NCI-H146 treated with DMSO at 0.1 percent for 48 hours (cell line): ENCODE measurements around the gene TMEM161A.
"Not testable (repeated sequence)": the region's sequence is repeated elsewhere in the genome, so short reads cannot be mapped to it uniquely, and the experiment has no call there.

Experiments used
- DNase-seq: peaks from one replicate; lab custom pipeline; 2025; ENCODE audit not compliant: unreplicated experiment; lab: John Stamatoyannopoulos, UW

The TMEM161A gene

DNA sequence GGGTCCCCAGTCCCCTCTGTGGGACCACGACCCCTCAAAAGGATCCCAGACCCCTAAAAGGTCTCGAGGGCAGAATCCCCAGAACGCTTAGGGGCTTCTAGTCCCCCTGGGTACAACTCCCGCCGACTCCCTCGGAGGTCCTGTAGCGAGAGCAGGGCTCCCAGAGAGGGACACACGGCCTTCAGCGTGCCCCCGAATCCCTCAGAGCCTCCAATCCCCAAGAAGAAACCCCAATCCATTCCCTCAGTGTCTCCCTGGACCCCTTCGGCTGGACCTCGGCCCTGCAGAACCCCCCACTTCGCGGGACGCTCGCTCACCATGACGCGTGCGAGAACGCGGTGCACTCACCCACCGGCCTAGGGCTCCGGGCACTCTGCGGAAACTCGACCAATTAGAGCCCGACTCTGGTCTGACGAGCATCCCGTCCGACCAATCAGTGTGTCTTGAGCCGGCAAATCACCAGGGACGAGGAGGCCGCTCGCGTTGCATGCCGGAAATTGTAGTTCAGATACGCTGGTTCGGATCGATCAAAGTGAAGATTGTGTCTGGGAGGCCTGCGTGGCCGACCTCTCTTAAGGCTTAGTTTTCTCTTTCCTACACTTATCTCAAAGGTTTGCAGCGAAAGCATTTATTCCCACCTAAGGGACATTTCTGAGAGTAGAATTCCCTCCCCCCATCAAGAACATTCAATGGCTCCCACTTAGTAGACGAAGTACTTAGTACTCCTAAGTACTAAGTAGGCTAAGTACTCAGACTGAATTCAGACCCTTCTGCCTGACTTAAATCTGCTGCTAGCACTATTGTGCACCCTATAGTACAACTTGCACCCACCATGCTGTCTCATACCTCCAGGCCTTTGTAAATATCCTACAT, at the start of gene TMEM161A:
Gene TMEM161A (minus strand): TSS at position 370 of the 873 bp plus-strand sequence. CDS start 50 bp downstream, at position 320.
- peak; percentile 95 for DNase-seq

DNA sequence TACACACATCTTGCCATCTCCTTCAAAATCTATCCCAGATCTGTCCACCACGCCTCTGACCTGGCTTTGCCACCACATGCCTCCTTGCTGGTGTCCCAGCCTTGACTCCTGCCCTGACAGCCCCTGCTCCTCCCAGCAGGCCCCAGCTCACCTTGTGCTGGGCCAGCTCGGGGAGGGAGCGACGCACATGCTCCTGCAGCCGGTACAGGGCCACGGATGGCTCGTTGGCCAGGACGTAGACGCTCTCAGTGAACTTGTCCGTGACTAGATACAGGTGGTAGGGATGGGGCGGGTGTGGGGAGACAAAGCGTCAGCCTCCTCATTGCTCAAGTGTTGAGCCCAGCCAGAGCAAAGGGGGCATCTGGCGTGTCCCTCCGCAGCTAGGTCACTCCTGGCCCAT, 48.5 kb upstream of the TMEM161A start:
- no peak for DNase-seq

DNA sequence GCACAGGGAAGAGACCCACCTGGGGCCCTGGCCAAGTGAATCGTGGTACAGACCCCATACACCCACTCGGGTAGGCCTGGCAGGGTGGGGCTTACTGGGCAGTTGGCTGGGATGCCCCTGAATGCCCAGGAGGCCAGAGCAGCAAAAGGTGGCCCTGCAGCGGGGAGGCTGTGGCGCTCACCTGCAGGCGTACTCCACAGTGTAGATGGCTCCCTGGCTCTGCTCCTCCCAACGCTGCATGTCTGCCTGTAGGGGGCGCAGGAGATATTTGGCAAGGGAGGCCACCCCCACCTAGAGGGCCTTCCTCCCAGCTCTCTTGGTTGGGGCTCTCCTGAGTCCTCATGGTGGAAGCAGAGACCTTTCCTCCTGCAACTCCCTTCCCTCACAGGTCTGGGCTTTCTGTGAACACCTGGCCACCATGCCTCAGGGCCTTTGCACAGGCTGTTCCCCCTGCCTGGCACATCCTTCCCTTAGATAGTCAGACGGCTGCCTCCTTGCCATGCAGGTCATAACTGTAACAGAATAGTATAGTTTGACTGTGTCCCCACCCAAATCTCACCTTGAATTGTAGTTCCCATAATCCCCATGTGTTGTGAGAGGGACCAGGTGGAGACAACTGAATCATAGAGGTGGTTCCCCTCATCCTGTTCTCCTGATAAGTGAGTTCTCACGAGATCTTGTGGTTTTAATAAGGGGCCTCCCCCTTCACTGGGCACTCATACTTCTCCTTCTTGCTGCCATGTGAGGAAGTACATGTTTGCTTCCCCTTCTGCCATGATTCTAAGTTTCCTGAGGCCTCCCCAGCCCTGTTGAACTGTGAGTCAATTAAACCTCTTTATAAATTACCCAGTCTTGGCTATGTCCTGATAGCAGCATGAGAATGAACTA, 47.8 kb upstream of the TMEM161A start:
- peak; percentile 30 for DNase-seq

DNA sequence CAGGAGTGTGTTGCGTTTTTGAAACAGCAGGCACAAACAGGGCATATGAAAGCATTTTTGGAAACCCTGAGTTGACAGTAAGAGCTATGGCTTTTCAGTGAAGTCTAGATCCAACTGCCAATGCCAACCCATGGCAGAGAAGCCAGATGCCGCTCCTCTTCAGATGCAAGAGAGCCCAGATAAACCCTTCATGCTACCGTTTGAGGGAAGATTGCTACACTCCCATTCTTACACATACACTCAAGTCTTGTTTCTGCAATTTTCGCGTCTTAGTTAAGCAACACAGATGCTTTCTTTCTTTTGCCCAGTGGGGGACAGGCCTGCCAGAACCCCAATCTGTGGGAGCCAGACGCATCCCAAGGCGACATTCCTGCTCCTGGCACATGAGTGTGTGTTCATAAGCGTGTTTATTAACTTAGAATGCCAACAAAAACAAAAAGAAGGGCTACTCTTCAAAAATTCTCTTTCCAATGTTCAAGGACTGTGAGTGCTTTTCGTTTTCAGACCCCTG, 43.3 kb upstream of the TMEM161A start:
- no peak for DNase-seq

DNA sequence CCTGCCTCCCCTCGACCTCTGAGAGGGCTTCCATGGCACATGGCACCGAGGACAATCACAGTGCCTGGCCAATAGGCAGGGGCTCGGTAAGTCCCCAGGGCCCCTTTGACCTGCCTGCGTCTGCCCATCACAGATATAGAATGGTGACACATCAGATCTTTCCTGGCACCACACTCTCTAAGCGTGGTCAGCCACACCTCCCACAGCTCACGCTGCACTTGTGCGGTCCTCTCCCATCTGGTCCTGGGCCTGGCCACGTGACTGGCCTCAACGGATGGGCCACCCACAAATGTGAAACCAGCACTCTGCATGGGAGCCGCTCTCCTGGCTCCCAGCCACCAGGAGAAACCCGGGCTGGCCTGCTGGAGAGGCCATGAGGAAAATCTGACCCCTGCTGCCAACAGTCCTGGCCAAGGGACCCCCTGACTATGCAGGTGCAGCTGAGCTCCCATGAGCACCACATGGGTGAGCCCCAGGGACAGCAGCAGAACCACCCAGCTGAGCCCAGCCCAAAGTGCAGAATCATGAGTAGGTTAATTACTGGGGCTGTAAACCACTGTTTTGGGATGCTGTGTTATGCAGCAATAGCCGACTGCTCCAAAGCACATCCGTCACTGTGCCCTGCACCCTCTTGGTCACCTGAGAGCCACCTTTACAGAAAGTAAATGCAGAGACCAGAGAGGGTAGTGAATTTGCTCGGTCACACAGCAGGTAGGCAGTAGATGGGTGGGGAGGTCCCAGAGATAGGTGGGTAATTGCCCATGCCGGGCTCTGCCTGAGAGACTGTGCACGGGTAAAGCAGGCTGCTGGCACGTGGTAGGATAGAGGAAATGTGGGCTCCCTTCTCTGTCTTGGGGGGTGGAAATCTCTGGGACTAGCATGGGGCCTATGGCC, 41.5 kb upstream of the TMEM161A start:
- DNase-seq: no peak

DNA sequence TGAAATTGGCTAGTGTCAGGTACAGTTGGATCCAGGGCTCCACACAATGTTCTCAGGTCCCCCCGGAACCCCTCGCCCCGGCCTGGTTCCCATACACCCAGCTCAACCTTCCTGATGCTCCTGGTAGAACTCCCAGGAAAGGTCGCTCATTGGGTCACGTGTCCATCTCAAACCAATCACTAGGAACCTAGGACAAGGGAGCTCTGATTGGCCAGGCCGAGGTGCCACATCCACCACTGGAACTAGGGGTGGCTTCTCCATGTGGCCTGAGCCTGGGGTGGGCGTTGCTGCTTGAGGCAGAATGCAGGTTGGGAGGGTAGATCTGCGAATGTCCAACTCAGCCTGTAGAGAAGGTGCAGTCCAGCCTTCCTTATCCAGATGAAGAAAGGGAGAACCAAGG, 38.7 kb upstream of the TMEM161A start:
- DNase-seq: no peak

DNA sequence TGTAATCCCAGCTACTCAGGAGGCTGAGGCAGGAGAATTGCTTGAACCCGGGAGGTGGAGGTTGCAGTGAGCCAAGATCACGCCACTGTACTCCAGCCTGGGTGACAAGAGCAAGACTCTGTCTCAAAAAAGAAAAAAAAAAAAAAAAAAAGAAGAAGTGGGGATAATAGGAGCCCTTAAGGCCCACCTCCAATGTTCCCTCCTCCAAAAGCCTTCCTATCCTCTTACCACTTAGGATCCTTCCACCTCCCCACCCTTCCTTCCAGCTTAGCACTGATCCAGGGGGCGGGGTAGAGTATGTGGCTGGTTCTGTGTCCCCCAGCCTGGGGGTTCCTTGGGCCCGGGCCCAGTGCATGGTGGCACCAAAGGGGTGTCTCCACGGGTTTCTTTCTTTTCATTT, 35.0 kb upstream of the TMEM161A start:
- DNase-seq: not testable (repeated sequence)

DNA sequence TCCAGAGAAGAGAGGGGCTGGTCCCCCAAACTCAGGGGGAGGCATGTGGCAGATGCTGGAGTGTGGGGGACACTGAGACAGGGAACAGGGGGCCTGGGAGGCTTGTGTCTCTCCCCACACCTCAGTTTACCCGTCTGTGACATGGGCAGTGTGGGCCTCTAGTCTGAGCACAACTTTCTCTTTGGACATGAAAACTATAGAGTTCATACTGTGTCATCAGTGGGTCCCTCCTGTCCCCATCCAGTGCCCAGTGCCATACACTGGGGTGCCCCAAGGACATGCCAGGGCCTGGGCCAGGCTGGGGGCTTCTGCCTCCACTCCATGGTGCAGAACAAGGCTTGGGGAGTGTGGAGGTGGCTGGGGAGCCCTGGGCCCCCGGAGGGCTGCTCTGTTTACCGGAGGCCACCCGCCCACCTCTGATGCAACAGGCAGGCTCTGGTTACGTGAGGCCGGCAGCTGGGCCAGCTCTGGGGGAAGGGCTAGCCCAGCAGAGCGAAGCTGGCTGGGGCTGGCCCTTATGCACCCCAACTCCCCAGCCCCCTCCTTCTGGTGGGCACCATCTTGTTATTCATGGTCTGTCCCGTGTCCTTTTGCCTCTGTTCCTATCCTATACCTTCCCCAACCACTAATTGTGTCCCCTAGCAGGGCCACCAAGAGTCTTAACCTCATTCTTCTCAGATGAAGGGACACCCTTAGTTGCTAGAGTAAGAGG, 33.7 kb upstream of the TMEM161A start:
- no peak for DNase-seq

DNA sequence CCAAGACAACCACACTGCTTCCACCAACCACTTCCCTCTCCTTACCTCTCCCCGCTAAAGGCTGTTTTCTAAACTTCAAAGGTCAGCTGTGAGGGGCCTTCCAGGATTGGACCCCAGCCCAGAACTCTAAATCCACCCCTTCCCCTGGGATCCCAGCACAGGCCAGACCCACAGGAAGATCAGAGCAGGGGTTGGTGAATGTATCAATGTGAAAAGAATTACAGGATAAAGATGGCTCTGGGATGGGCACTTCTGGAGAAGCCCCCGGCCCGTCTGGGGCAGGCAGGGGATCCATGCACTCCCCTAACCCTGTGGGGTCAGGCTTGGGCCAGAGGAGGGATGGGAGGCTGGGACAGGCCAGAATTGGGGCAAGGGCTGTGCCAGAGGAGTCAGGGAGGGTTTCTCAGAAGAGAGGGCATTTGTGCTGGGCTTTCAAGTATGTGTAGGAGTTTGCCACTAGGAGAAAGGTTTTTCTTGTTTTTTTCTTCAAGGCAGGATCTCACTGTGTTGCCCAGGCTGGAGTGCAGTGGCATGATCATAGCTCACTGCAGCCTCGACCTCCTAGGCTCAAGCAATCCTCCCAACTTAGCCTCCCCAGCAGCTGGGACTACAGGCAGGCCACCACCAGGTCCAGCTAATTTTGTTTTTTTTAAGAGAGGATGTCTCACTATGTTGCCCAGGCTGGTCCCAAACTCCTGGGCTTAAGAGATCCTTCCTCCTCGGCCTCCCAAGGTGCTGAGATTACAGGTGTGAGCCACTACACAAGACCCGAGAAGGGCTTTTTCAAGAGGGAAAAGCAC, 32.8 kb upstream of the TMEM161A start:
- no peak for DNase-seq

DNA sequence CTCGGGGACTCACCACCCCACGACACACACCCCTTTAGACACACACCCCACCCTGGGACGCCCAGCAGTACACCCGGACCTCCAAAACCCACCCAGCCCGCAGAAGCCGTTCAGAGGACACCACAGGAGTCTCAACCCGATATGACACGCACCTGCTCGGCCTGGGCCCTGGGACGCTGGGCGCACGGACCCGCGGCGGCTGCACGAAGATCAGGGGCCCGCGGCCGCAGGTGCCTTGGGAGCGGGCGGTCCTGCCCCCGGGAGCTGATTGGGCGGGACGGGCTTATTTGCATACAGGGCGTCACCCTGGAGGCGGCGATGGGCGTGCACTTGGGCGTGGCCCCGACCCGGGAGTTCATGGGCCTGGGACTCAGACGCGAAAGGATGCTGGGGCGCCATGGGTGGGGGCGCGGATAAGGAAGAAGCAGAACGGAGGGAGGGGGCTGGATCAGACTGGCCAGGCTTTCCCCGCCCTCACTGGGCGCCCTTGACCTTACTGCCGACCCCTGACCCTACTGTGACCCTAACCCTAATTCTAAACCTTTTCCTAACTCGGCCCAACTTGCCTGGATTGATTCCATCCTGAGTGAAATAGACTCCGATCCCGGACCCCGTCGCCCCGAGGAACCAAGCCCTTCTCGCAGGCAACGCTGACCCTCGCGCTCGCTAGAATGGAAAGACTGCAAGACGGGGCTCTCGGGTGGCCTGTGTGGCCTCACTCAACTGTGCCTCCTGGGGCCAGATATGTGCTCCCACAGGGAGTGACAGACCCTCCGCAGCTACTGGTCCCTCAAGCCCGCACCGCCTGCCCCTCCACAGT, 32.0 kb upstream of the TMEM161A start, which contains the start of gene MEF2B:
Gene MEF2B (minus strand): TSS at position 211 of the 820 bp plus-strand sequence. CDS start 19,528 bp downstream, outside the sequence.
- DNase-seq: peak; percentile 80

DNA sequence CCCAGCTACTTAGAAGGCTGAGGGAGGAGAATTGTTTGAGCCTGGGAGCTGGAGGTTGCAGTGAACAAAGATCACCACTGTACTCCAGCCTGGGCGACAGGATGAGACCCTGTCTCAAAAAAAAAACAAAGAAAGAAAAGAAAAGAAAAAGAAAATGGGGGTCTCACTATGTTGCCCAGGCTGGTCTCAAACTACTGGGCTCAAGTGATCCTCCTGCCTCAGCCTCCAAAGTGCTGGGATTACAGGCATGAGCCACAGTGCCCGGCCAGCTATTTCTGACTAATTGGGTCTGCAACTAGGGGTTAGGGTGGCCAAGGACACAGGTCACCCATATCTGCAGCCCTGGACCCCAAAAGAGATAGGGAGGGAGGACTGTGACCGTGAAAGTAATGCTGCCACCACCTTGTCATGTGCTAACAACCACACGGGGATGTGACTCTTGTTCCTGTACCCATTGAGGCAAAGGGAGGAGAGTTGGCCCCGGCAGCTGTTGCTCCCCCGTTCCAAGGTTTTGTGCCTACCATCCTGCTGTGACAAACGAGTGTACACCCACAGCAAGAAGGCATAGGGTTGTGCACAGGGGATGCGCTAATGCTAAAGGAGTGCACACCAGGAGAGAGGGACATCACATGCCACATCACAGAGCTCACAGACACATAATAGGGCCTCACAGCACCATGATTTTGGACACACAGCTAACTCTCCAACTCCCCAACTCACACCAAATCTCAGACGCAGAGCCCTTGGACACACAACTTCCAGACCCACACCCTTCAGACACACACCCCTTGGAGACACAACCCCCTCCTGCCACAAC, 31.2 kb upstream of the TMEM161A start:
- DNase-seq: no peak

DNA sequence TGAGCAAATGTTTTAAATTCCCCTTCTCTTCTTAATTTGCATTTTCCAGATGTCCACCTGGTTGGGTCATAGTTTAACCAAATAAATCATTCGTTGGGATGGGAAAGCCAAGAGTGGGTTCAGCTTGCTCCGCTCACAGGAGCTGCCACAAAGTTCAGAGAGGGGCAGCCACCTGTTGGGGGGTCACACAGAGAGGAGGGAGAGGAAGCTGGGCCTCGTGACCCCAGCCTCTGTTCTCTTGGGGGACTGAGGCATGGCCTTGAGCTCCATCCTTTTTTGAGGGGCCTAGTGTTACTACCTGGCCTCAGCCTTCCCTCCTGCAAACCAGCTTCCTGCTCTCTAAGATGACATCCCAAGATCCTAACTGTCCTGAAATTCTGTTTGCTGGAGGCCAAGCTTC, 29.3 kb upstream of the TMEM161A start:
- DNase-seq: no peak

DNA sequence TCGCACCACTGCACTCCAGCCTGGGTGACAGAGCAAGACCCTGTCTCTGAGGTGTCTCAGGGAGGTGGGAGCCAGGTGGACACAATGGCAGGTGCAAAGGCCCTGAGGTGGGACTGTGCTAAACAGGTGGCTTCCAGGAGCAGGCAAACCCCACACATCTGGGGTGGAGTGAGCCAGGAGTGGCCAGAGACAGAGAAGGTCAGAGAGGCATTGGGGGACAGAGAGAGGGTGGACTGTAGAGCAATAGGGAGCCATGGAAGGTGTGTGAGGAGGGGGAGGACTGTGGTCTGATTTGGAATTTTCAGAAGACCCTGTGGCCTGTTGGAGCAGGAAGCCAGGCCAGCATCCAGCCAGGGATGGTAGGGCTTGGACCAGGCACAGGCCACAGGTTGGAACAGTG, 27.1 kb upstream of the TMEM161A start:
- DNase-seq: no peak

DNA sequence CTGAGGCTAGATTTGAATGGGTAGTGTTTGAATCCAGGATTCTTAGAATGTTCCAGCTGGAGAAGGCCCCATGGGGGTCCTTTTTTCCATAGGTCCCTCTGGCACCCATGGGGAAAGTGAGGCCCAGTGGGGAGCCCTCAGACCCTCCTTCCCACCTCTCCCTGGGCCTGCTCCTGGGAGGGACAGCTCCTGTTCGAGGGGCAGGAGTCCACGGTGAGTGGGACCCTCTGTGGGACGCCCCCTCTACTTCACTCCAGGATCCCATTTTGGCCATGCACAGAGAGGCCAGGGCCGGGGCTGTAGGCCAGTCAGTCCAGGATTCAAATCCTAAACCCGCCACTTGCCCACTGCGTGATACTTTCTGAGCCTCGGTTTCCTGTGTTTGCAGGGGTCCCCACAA, 24.2 kb upstream of the TMEM161A start:
- no peak for DNase-seq

DNA sequence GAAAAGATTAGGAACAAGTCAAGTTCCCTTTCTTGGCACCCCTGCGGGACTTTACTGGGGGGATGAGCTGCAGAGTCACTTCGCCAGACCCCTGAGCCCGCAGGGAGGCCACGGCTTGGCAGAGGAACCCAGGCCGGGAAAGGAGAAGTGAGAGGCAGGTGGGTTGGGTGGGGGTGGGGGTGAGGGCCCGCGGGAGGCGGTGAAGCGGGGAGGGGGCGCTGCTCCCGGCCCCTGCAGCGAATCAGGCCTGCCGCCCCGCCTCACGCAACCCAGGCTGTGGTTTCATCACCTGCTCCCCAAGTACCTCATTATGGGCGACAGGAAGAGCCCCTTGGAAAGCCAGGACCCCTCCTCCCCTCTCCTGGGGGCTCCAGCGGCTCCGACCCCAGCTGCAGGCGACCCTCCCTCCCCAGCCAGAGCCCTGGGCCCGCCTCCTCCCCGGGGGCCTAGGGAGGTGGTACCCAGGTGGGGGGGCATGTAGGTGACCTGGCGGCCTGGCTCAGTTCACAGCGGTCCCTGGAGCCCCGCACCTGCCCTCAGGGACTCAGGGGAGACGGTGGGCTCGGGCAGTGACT, 22.3 kb upstream of the TMEM161A start:
- DNase-seq: no peak

DNA sequence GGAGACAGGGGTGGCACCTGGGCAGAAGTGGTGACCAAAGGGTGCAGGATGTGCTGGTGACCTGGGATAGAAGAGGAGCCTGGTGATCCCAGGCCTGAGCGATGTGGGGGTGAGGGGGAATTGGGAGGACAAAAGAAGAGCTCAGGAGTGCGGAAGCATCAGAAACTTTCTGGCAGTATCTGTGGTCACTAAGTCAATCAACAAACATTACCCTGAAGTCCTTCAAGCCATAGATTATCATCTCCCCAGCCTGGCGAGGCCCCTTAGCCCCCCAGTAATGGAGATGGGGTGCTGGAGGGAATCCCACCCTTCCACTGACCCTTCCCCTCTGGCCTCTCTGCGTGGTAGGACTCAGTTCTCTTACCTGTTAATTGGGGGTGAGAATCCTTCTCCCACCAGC, 21.3 kb upstream of the TMEM161A start:
- no peak for DNase-seq

DNA sequence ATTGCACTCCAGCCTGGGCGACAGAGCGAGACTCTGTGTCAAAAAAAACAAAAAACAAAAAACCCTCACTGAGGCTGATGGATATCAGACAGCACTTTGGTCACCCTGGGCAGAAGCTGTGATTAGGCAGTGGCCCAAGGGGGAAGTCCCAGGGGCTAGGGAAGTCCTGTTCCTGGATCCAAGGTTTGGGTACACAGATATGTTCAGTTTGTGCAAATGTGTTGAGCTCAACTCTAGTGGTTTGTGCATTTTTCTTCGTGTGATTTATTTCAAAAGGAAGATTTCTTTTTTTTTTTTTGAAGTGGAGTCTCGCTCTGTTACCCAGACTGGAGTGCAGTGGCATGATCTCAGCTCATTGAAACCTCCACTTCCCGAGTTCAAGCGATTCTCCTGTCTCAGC, 19.5 kb upstream of the TMEM161A start:
- no peak for DNase-seq
